ENCODE results near the gene S100A4.

The S100A4 gene

GRCh38 chr1:153546796-153547559, 1.4 kb upstream of the S100A4 start:
- DNase-seq, result no peak

GRCh38 chr1:153546371-153546770, 765 bp upstream of the S100A4 start:
- no peak for DNase-seq

GRCh38 chr1:153544453-153545066, 1.0 kb downstream of the S100A4 start:
- DNase-seq, result no peak

GRCh38 chr1:153543736-153544135, 1.9 kb downstream of the S100A4 start:
- DNase-seq, result no peak

GRCh38 chr1:153542956-153543711, 2.5 kb downstream of the S100A4 start:
- DNase-seq, result no peak

- DNase-seq, result no peak
Measured at GRCh38 chr1:153541641-153542590, 3.7 kb downstream of the S100A4 start.

GRCh38 chr1:153540394-153541361, 4.9 kb downstream of the S100A4 start, which contains the start of gene S100A5:
S100A5 (minus strand) TSS chr1:153540934; CDS start chr1:153540191, 743 bp downstream.
- DNase-seq, result no peak

- DNase-seq, result no peak
Measured at GRCh38 chr1:153539395-153540093, 6.1 kb downstream of the S100A4 start.

- no peak for DNase-seq
Measured at GRCh38 chr1:153538315-153538821, 7.2 kb downstream of the S100A4 start.

- DNase-seq, result no peak
Measured at GRCh38 chr1:153537376-153537730, 8.3 kb downstream of the S100A4 start.

- no peak for DNase-seq
Measured at GRCh38 chr1:153536671-153537375, 8.8 kb downstream of the S100A4 start.

GRCh38 chr1:153536012-153536670, 9.5 kb downstream of the S100A4 start:
- peak; percentile 94 for DNase-seq

- DNase-seq, result no peak
Measured at GRCh38 chr1:153535242-153536011, 10.2 kb downstream of the S100A4 start, which contains the start of gene S100A6. S100A6 (minus strand) TSS chr1:153535991; CDS start chr1:153535339, 652 bp downstream.

- DNase-seq, result no peak
Measured at GRCh38 chr1:153534925-153535241, 10.7 kb downstream of the S100A4 start.

- no peak for DNase-seq
Measured at GRCh38 chr1:153534226-153534924, 11.2 kb downstream of the S100A4 start.

GRCh38 chr1:153533689-153534201, 11.9 kb downstream of the S100A4 start:
- DNase-seq, result peak; percentile 54
